Pulmonary artery endothelial cell (primary cell): Measurements from ENCODE around the gene MDM4. TPM values are rescaled to one million over a fixed set of nuclear protein-coding genes. Genes with fewer than 3 reads are reported as not detected.

Experiments
- DNase-seq: peaks from one replicate; pipeline ENCODE4 v3.0.0-alpha.2; 2011; ENCODE audit warnings: low read depth, low spot score
- total RNA-seq: library from RNA; depleted of rRNA; stranded (reverse); fragments of >200 nt; gene quantifications from 2 replicates; pipeline ENCODE4 v1.2.3, GENCODE V29; 2014

MDM4 gene
- total RNA-seq, 1 donor from 2014 or later: 17.3 TPM

DNA sequence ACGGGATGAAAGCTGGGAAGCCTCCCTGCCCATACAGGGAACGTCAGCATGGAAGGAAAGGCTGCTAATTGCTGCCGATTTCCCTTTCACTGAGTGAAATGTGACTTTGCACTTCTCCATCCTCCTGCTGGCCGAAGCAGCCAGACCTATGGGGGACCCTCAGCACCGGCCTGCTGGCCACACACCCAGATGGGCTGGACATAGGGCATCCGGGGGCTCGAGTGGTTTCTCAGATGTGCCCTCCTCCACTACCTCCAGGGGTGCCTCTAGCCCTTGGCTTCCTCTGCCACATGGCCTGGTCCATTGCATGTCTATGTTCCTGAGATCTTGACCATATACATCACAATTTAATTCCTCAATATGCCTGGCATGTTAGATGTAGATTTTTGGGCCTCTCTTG, 89.6 kb downstream of the MDM4 start:
- no peak for DNase-seq

Other genes starting within 250 kb of the MDM4 start
- gene PLEKHA6, start 156.5 kb upstream of the MDM4 start, total RNA-seq: 5.7 and 6.8 TPM in 2 replicates
- 34.6 and 37.5 TPM in 2 replicates for gene PPP1R15B, start 104.6 kb upstream of the MDM4 start, total RNA-seq
- gene PIK3C2B, start 21.6 kb upstream of the MDM4 start, total RNA-seq: 22.4 and 25.0 TPM in 2 replicates
- not detected in 2 replicates for gene LRRN2, start 169.3 kb downstream of the MDM4 start, total RNA-seq